COR-L47 (cell line): Measurements from ENCODE around the gene NUP37.

Source experiments
- DNase-seq: peaks from one replicate; lab custom pipeline; 2025; lab: John Stamatoyannopoulos, UW

NUP37 gene

DNA sequence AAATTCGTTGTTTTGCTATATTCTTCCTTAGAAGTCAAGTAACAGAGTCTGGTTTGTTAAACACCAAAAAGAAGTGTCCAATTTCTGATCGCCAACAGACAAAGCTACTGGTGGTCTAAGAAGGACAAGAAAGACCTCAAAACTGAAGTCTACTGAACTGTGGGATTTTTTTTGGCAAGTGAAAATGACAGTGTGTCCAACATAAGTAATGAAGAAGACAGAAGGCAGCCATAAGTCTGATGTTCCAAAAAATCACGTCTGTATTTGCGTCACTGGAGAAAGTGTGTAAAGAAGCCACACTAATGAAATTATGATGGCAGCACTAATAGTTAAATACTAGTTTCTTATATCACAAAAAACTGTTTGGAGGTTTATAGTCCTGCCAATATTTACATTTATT, 90.8 kb downstream of the NUP37 start:
- DNase-seq = no peak

DNA sequence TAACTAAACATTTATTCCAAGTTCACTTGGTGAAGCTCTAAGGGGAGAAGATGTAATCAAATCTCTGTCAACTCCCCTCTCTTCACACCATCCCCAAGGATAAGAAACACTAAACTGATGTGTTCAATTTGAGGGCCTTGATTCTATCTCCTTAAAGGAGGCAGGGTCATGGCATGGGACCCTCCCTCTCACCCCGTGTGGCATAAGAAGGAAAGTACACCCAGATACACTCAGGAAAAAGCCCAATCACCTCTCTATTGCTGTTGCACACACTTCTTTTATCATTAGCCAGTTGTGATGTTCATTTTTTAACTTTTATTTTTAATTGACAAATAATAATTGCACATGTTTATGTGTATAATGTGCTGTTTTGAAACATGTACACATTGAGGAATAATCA, 93.2 kb downstream of the NUP37 start:
- no peak for DNase-seq

DNA sequence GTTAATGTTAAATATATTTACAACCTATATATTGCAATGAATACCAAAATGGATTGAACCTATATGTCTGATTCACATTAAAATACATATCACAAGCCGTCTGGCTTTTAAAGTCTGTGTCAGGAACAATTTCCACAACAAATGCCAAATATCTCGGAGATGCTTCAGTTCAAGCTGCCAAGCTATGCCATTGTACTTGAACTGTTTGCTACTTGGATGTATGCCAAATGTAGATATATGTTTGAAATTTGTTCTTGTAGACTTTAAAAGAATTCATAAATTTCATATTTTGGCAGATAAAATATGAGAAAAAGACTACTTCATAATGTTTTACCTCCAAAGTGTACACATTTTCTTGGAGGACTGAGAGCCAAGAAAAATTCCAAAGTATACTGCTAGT, 95.1 kb downstream of the NUP37 start:
- DNase-seq = no peak

DNA sequence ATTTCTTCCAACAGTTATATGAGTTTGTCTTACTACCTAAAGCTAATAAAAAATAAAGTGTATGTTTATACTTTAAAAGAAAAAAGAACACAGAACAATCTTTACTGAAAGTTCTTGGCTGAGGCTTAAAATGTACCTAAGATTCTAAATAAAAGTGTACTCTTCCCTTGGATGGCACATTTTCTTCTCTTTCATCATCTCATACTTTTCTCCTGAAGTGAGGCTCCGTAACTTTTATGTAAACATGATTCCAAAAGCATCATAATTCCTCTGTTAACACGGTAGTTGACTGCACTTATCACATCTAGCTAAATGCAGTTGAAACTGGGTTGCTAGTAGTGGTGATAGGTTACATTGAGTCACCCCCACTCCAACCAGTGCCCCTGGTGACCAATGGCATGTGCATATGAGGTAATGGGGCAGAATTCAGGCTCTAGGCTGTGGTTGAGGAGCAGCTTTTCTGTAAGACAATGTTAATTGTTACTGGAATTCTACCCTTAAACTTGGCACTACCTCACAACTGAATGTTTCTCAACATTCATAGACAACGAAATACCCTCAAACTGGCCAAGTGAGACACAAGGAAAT, 96.5 kb downstream of the NUP37 start:
- no peak for DNase-seq
